ENCODE data around the gene SPCS1. TPM values are rescaled to one million over a fixed set of nuclear protein-coding genes. Genes with fewer than 3 reads are reported as not detected.

SPCS1 gene
- total RNA-seq, 1 experiment from 2014 or later = 101 TPM

DNA sequence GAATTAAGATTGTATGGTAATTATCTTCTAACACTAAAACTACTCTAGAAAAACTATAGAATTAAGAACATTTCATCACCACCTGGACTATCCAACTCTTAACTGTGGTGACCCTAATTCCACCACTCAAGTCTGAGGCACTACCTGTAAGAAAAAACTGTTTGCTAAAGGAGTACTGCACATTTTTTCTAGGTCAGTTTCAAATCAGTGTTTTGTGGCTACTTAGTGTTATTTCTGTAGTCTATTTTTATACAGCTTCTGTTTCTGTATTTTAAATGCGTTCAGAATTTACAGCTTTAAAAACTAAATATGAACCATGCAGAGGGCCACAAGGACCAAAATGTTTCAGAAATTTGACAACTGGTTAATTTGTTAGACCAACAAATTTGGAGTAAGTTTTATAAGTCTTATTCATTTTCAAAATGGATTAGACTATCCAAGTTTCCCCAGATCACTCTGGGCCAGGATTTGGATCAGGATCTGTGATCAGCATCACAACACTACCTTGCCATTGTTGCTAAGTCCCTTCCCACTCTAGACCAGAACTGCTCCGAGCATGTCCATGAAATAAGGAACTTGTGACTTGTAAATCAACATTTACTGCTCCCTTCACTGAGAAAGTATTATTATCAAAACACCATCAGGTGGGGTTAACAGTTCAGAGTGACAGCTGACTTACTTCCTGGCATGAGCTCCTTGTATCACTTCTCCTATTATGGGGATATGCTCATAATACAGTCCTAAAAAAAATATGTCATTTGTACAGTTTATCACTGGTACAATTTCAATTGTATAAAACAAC, 8.9 kb upstream of the SPCS1 start:
- H3K27me3 Mint-ChIP-seq (ENCODE audit: low read depth) = no peaks in the 10 kb centered on the region
- no peak overlapping the region for H3K4me3 Mint-ChIP-seq

DNA sequence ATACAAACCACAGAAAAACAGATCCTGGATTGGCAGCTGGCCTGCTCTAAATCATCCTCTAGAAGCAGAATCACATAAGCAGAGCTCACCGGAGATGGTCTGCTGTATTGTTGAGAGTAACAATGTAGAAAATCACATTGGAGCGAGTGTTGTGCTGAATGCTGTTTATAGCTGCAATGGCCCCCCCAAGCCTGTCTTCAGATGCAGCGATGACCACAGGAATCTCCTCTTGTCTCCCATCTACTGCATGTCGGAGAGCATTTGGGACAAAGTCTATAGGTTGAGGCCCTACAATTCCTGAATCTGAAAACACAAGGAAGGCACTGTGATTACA, 8.3 kb upstream of the SPCS1 start:
- no peaks in the 10 kb centered on the region for H3K9me3 Mint-ChIP-seq
- no peak overlapping the region for H3K4me3 Mint-ChIP-seq
- ChIA-PET POLR2A (interaction anchor here (1.4 kb wide), 1 partner anchor 8 kb away, joined by 5 read pairs; the partner anchor contains the start of genes GLT8D1 and SPCS1), CTCF (no interaction called here)
- H3K27ac Mint-ChIP-seq = peak overlapping the region; percentile 29; the same call in 1 of the 2 replicates
- no peak for TF ChIP-seq SMAD4 (CRISPR knock-in tag; IDR thresholded peaks at IDR 0.05)
- TF ChIP-seq NFE2L1 (CRISPR knock-in tag; IDR thresholded peaks at IDR 0.05) = no peak
- TF ChIP-seq ZNF416 (CRISPR knock-in tag; IDR thresholded peaks at IDR 0.05) = 0 out of 2 replicates have a peak, but pooled peaks have one; percentile 63
- TF ChIP-seq, protein P1, sequence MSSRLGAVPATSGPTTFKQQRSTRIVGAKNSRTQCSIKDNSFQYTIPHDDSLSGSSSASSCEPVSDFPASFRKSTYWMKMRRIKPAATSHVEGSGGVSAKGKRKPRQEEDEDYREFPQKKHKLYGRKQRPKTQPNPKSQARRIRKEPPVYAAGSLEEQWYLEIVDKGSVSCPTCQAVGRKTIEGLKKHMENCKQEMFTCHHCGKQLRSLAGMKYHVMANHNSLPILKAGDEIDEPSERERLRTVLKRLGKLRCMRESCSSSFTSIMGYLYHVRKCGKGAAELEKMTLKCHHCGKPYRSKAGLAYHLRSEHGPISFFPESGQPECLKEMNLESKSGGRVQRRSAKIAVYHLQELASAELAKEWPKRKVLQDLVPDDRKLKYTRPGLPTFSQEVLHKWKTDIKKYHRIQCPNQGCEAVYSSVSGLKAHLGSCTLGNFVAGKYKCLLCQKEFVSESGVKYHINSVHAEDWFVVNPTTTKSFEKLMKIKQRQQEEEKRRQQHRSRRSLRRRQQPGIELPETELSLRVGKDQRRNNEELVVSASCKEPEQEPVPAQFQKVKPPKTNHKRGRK (CRISPR knock-in tag; IDR thresholded peaks at IDR 0.05; ENCODE audit: borderline replicate concordance) = no peak
- TF ChIP-seq, protein P2, sequence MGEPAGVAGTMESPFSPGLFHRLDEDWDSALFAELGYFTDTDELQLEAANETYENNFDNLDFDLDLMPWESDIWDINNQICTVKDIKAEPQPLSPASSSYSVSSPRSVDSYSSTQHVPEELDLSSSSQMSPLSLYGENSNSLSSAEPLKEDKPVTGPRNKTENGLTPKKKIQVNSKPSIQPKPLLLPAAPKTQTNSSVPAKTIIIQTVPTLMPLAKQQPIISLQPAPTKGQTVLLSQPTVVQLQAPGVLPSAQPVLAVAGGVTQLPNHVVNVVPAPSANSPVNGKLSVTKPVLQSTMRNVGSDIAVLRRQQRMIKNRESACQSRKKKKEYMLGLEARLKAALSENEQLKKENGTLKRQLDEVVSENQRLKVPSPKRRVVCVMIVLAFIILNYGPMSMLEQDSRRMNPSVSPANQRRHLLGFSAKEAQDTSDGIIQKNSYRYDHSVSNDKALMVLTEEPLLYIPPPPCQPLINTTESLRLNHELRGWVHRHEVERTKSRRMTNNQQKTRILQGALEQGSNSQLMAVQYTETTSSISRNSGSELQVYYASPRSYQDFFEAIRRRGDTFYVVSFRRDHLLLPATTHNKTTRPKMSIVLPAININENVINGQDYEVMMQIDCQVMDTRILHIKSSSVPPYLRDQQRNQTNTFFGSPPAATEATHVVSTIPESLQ (CRISPR knock-in tag; IDR thresholded peaks at IDR 0.05) = no peak
- TF ChIP-seq, protein P3, sequence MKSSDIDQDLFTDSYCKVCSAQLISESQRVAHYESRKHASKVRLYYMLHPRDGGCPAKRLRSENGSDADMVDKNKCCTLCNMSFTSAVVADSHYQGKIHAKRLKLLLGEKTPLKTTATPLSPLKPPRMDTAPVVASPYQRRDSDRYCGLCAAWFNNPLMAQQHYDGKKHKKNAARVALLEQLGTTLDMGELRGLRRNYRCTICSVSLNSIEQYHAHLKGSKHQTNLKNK (CRISPR knock-in tag; IDR thresholded peaks at IDR 0.05) = no peak
- H3K4me1 Mint-ChIP-seq = no peaks in the 10 kb centered on the region
- peaks cover 48% of the 10 kb centered on the region for H3K36me3 Mint-ChIP-seq
- DNase-seq (ENCODE audit: low spot score) (no peak), ATAC-seq (no peak)
- H3K27me3 Mint-ChIP-seq (ENCODE audit: low read depth) = no peaks in the 10 kb centered on the region

More for the DNA sequence above, 8.9 kb upstream of the SPCS1 start:
- no peaks in the 10 kb centered on the region for H3K9me3 Mint-ChIP-seq
- no peak overlapping the region; the same call in 1 of the 2 replicates for H3K27ac Mint-ChIP-seq
- H3K36me3 Mint-ChIP-seq = peaks cover 52% of the 10 kb centered on the region
- TF ChIP-seq, protein P4, sequence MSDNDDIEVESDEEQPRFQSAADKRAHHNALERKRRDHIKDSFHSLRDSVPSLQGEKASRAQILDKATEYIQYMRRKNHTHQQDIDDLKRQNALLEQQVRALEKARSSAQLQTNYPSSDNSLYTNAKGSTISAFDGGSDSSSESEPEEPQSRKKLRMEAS (CRISPR knock-in tag; IDR thresholded peaks at IDR 0.05) = no peak
- TF ChIP-seq, protein P5, sequence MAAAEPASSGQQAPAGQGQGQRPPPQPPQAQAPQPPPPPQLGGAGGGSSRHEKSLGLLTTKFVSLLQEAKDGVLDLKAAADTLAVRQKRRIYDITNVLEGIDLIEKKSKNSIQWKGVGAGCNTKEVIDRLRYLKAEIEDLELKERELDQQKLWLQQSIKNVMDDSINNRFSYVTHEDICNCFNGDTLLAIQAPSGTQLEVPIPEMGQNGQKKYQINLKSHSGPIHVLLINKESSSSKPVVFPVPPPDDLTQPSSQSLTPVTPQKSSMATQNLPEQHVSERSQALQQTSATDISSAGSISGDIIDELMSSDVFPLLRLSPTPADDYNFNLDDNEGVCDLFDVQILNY (CRISPR knock-in tag; IDR thresholded peaks at IDR 0.05) = no peak
- TF ChIP-seq, protein P6, sequence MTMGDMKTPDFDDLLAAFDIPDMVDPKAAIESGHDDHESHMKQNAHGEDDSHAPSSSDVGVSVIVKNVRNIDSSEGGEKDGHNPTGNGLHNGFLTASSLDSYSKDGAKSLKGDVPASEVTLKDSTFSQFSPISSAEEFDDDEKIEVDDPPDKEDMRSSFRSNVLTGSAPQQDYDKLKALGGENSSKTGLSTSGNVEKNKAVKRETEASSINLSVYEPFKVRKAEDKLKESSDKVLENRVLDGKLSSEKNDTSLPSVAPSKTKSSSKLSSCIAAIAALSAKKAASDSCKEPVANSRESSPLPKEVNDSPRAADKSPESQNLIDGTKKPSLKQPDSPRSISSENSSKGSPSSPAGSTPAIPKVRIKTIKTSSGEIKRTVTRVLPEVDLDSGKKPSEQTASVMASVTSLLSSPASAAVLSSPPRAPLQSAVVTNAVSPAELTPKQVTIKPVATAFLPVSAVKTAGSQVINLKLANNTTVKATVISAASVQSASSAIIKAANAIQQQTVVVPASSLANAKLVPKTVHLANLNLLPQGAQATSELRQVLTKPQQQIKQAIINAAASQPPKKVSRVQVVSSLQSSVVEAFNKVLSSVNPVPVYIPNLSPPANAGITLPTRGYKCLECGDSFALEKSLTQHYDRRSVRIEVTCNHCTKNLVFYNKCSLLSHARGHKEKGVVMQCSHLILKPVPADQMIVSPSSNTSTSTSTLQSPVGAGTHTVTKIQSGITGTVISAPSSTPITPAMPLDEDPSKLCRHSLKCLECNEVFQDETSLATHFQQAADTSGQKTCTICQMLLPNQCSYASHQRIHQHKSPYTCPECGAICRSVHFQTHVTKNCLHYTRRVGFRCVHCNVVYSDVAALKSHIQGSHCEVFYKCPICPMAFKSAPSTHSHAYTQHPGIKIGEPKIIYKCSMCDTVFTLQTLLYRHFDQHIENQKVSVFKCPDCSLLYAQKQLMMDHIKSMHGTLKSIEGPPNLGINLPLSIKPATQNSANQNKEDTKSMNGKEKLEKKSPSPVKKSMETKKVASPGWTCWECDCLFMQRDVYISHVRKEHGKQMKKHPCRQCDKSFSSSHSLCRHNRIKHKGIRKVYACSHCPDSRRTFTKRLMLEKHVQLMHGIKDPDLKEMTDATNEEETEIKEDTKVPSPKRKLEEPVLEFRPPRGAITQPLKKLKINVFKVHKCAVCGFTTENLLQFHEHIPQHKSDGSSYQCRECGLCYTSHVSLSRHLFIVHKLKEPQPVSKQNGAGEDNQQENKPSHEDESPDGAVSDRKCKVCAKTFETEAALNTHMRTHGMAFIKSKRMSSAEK (CRISPR knock-in tag; IDR thresholded peaks at IDR 0.05; ENCODE audit: borderline replicate concordance) = 0 out of 2 replicates have a peak, but pooled peaks have one; percentile 28
- DNase-seq (ENCODE audit: low spot score) (no peak), ATAC-seq (no peak; the same call in 1 of the 2 replicates)
- ChIA-PET CTCF (no interaction called here), POLR2A (interaction anchor here (1.4 kb wide), 1 partner anchor 9 kb away, joined by 5 read pairs; the partner anchor contains the start of genes GLT8D1 and SPCS1)
- H3K4me1 Mint-ChIP-seq = no peaks in the 10 kb centered on the region

DNA sequence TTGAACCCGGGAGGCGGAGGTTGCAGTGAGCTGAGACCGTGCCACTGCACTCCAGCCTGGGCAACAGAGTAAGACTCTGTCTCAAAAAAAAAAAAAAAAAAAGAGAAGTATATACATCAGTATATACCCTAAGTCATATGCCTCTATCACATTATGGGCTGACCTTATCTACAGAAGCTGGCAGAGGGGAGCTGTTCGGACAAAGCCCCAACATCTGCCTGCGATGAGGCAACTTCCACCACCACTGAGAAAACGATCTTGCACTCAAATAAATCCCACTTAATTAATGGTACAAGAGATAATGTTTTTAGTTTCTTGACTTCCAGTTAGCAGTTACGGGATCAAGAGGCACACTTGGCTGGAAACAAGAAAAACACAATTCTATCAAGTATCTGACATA, 2.6 kb upstream of the SPCS1 start:
- H3K27ac Mint-ChIP-seq = peak overlapping the region; percentile 6; the same call in 1 of the 2 replicates
- H3K4me3 Mint-ChIP-seq = no peak overlapping the region; the same call in 1 of the 2 replicates
- no peaks in the 10 kb centered on the region for H3K9me3 Mint-ChIP-seq
- H3K4me1 Mint-ChIP-seq = peaks cover 13% of the 10 kb centered on the region
- no peak for DNase-seq (ENCODE audit: low spot score)
- H3K27me3 Mint-ChIP-seq (ENCODE audit: low read depth) = no peaks in the 10 kb centered on the region
- 0 out of 2 replicates have a peak, but pooled peaks cover 4% of the 10 kb centered on the region for H3K36me3 Mint-ChIP-seq
- POLR2A ChIA-PET = no interaction called here
- CTCF ChIA-PET = no interaction called here
- no peak for ATAC-seq
- TF ChIP-seq FOXJ3 (CRISPR knock-in tag; IDR thresholded peaks at IDR 0.05; ENCODE audit: borderline replicate concordance) (no peak), NR2C2 (CRISPR knock-in tag; IDR thresholded peaks at IDR 0.05) (no peak)
- TF ChIP-seq, protein P2 (CRISPR knock-in tag; IDR thresholded peaks at IDR 0.05) = no peak

Data from WTC11 (cell line).